GM18507 (cell line): ENCODE measurements around the gene FNTB.
"Not testable (repeated sequence)": the region's sequence is repeated elsewhere in the genome, so short reads cannot be mapped to it uniquely, and the experiment has no call there.

Source experiments
- DNase-seq: peaks from one replicate; pipeline ENCODE4 v3.0.0; 2011; ENCODE audit warnings: low read depth; ENCODE audit not compliant: insufficient read length; ENCODE audit errors: extremely low spot score
- FAIRE-seq: peaks from 2 replicates; lab custom pipeline; 2011; peaks lifted over from hg19 to GRCh38; lab: Jason Lieb, UNC

Gene FNTB

DNA sequence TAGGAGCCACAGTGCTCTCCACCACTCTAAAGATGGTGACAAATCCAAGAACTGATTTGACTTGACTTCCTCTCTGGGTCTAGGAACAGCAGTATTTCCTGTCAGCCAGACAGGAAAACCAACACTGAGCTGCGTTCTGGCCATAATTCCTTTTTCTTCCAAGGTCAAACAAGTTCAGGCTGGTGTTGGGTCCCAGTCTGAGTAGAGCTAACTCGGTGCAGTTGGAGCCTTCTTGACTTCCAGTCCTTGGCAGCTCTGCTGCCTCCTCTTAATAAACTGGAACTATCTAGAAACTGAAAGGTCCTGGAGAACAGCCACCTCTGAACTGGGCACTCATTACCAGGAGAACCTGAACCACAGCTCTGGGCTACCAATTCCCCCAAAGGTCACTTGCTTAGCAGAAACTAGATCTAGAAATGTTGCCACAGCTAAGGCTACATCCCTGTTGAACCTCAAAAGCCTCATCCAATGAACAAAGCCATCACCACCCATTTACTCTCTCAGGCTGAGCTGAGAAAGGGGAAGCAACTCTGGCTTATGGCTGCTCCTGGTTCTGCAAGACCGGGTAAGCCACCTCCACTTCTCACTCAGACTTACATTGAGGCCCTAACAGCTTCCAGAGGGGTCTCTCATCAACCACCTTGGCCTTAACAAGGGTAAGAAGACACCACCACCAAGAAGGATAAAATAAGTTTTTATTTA lies 87.9 kb downstream of the FNTB start:
- no peak for FAIRE-seq

DNA sequence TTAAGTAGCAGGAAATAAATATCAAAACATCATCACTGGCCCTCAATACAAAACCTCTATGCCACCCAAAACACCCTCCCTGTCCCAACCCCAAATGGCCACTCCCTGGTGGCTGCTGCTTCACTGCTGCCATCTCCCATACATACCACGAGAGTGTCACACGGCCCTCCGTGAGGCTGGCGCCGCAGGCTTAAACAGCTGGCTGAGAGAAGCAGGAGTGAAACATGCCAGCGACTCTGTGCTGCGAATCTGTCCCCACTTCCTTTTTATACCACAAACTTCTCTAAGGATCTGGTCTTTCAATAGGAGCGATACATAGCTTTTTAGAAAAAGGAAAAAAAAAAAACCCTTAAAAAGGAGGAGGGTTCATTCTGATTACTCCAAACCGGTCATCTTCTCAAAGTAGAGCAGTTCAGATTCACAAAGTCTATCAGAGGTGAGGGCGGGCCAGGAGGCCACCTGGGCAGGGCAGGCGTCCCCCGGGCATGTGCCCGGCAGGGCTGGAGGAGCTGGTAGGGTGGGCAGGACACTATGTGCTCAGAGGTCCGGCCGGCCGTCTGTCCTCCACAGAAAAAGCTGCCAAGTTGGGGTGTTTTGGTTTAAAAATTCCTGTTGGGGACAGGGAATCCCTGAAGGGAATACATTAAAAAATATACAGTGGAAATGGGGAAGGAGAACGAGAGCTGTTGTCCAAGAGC lies 89.1 kb downstream of the FNTB start:
- DNase-seq (no peak), FAIRE-seq (no peak)

More for the DNA sequence above, 87.9 kb downstream of the FNTB start:
- DNase-seq = no peak

DNA sequence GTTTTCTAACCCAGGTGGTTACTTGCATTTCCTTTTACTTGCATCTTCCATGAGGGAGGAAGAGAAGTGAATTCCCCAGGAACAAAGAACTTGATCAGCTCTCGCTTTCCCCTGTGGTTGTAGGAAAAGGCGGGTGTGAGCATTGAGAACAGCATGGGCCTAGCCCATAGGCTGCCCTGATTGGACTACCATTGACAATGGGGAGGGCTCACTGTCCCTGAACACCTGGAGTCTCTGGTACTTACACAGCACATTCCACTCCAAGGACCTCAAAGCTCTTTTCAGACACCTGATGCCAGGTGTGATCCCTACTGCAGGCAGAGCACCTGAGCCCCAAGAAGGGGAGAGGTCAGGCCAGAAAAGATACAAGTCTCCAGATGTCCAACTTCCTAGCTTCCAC lies 90.6 kb downstream of the FNTB start:
- no peak for FAIRE-seq
- no peak for DNase-seq

DNA sequence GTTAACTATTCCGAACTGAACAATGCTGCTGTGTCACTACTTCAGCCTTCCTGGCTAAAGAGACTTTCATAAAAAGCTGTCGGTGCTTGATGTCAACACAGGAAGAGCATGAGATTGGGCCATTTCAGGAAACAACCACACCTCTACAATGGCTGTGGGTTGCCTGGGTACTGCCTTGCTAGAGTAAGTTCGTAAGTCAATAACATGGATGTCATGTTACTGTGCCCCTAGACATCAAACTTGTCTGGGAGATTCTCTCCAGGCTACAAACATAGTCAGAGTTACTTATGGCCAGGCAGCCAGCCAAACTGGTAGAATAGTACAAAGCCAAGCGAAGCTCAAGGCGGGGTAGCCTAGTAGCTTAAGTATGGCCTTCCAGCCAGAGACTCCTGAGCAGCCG lies 92.5 kb downstream of the FNTB start:
- FAIRE-seq (no peak), DNase-seq (no peak)

DNA sequence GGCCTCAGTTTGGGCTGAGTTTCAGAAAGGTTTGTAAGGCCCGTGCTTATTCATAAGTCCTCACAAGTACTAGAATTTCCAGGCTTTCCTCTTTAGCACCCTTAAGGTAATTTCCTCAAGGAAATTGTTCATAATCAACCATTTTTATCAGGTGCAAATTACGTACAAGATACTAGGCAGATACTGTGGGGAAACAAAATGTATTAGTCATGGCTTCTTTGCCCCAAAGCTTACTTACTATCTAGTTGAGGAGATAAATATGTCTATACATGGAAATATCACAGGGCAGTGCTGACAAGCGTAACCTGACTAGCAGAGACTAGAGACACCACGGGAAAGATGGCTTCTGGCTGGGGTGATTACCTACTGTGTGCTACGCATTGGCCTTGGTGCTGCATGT lies 93.1 kb downstream of the FNTB start:
- FAIRE-seq = no peak

DNA sequence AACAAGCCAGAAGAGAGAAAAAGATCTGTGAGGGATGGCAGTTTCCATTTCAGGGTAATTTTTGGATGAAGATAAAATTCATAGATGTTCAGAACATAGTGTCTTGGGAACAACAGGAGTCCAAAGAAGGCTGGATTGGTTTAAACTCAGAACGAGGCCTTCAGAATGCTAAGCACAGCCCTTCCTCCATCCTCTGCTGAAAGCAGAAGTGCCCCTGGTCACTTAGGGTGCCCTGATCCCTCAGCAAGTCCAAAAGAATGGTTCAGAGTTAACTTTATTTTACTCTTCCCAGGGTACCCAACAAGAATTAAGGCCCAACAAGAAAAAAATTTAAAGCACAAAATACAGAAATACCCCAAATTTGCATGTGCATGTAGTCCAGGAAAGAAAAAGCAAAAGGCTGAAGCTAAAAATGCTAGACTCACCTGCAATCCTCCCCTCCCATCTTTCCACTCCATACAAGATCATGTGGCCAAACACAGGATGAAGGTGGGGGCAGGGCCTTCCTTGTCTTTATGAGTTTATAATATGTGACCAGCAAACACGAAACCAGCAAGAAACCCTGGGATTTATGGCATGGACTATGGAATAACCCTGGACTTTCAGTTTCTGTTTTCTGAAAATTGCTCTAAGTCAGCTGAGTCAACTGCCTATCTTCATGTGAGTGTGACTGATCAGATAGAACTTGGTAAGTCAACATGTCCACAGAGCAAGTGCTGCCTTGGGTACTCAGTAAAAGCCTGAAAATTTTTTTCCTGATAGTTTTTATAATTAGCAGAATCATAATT lies 94.5 kb downstream of the FNTB start:
- FAIRE-seq (no peak), DNase-seq (no peak)

More for the DNA sequence above, 93.1 kb downstream of the FNTB start:
- DNase-seq = no peak

DNA sequence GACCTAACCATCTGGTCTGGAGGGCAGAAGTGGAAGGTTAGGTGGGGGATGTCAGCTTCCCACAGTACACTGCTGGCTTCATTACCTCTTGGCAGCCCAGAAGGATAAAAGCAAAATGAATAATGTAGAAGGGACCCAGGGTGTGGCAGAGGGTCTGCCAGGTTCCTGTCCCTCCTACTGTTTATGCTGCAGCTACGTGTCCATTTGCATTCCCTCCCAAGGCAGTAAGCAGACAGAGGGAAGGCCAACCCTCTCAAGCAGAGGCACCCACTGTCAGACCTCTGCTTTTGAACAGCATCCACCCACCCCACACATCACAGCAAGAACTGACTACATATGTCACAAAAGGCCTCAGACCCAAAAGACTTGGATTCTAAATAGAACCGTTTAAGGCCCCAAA lies 96.2 kb downstream of the FNTB start:
- FAIRE-seq = no peak
- DNase-seq = no peak

DNA sequence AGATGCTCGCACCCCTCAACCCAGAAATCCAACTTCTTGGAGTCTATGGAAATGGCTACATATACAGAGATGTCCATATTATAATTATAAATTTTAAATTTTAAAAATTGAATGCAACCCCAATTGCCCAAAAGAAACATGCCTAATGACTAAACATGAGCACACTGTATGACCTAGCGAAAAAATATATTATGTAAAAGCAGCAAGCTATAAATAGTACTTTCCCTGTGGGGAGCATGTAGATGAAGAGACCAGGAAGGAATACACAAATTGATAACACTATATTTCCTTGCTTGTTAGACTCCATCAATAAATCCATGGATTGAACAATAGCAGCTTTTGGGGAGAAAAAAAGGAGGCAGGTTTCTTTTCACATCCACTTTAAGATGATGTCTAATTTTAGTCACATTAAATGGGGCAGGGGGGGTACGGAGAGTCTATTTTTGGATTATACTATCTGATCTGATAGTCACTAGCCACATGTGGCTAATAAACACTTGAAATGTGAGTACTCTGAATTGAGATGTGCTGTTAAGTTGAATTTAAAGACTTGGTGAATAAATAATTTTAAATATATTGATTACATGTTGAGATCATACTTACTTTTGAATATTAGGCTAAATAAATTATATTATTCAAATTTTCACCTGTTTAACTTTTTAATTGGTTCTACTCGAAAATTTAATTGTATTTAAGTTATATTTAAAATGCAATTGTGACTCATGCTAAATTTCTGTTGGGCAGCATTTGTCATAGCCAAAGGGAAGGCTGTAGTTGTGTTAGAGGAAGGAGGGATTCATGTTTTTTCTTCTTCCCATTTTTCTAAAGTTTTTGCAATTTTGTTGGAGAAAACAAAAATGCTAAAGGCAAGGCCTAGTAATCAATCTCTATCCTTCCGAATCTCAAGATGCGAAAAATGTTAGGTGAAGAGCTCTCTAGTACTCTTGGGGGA lies 98.1 kb downstream of the FNTB start:
- FAIRE-seq (no peak), DNase-seq (no peak)

DNA sequence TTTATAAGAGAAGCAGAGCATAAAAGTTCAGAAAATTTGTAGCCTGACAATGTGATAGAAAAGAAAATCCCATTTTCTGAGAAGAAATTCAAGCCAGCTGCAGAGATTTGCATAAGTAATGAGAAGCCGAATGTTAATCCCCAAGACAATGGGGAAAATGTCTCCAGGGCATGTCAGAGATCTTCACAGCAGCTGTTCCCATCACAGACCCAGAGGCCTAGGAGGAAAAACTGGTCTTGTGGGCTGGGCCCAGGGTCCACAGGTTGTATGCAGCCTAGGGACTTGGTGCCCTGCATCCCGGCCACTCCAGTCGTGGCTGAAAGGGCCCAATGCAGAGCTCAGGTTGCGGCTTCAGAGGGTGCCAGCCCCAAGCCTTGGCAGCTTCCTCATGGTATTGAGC lies 100.0 kb downstream of the FNTB start:
- DNase-seq, FAIRE-seq: not testable (repeated sequence)

DNA sequence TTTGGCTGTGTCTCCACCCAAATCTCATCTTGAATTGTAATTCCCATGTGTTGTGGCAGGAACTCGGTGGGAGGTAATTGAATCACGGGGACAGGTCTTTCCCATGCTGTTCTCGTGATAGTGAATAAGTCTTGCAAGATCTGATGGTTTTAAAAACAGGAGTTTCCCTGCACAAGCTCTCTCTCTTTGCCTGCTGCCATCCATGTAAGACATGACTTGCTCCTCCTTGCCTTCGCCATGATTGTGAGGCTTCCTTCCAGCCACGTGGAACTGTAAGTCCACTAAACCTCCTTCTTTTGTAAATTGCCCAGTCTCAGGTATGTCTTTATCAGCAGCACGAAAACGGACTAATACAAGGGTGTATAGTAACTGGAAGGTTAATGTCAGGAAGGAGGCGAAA lies 101.1 kb downstream of the FNTB start:
- not testable (repeated sequence) for DNase-seq, FAIRE-seq

DNA sequence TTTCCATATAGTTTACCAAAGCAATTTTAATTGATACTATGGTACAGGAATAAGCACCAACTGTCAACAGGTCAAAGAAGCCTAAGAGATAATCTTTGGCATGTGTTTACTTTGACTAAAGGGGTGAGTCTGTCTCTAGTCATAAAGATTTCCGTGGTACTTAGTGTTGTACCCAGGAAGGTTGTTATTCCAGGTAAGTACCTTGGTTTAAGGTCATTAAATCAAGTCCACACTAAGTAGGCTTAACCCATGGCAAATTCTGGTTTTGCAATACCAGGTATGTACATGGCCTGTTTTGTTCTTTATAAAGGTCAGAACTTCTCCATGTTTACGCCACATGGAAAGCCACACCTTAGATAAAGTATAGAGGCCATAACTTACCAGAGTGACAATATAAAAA lies 105.7 kb downstream of the FNTB start:
- FAIRE-seq (no peak), DNase-seq (no peak)

DNA sequence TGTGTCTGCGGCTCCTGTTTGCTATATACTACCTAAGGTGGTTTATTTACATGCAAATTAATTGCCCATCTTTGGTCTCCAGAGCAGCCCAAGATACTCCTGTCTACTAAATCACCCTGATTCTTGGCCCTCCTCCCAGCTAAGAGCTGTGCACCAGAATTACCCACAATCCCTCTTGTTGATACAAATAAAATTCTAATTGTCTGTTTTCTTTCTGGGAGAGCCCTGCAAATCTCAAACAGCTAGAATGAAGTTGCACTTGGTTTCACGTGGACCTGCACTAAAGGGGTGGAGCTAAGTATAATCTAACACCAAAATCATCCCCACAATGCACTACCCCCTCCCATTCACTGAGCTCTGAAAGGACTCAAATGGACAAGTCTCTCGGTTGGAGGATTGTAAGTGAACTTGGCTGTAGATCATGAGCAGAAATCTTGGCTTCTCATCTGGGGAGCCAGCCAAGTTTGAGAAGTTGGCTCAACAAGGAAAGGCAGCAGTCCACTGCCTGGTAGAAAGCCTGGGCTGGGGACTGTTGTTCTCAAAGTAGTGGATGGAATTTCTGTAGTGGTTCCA lies 109.0 kb downstream of the FNTB start:
- no peak for FAIRE-seq
- DNase-seq = no peak

DNA sequence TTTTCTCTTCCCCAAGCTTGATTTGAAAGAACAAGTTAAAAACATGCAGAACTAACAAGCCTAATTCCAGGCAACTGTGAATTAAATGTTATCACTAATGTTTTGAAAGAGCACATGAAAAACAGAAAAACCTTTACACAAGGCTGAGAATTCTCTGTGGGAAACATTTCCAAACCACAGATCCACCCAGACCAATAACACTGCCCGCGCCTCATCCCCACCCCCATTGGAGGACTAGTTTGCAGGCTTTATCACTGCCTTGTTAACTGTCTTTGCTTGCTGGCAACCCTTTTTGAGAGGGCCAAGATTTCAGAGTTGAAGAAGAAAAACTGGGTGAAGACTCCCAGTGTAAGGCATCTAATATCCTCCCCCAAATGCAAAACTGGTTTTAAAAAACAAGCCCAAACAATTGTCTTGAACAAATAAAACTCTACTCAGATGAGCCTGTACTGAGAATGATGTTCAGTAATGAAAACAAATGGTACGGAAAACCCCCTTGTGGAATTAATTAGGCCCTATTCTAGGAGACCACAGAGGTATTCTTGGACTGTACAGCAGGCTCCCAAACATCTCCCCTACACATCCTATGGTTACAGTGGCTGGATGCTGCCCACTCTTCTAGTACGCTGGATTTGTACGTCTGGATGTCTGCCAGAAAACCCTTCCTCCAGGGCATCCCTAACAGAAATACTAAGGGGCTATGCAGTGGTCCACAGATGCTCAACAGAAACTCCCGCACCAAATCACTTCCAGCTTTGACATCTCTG lies 109.8 kb downstream of the FNTB start:
- FAIRE-seq (no peak), DNase-seq (no peak)

DNA sequence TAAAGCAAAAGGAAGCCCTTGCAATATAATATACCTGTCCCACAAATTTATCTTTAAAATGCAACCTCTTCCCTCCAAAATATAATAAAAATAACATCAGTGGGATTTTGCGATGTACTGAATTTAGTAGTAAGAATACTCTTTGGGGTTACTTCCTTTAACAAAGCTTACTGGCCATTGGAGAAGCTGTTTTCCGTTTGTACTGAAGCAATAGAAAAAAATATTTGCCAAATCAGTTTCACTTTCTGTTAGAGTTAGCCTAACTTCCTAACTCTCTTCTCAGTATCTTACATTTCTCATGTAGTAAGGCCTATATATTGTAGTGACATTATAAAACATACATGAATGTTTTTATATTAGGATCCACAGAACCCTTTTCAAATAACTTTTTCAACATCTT lies 111.9 kb downstream of the FNTB start:
- FAIRE-seq (peak; percentile 79), DNase-seq (peak; percentile 20)

DNA sequence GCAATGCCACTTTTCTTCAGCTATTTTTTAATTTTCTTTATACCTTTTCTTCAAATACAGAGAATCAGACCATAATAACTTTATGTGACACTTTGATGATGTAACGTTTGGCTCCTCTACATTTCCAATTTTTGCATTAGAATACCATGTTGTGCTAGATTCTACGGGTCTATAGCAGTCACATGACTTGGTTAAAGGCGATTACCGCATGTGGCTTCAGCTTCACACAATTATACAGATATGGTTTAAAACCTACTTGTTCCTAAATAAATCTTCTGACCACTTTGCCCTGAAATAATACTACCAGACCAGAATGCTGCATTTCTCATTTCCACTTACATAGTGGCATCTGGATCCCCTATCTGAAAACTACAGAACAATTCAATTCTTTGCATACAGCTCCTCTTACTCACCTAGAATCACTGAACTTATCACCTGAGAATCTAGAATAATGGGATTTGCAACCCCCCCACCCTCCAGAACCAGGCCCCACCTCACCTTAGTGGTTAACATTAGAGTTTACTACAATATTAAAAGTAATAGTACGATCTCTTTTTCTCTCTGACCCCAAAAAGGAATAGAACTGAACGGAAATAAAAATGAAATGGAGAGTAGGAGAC lies 114.3 kb downstream of the FNTB start:
- no peak for DNase-seq
- FAIRE-seq = peak; percentile 55

DNA sequence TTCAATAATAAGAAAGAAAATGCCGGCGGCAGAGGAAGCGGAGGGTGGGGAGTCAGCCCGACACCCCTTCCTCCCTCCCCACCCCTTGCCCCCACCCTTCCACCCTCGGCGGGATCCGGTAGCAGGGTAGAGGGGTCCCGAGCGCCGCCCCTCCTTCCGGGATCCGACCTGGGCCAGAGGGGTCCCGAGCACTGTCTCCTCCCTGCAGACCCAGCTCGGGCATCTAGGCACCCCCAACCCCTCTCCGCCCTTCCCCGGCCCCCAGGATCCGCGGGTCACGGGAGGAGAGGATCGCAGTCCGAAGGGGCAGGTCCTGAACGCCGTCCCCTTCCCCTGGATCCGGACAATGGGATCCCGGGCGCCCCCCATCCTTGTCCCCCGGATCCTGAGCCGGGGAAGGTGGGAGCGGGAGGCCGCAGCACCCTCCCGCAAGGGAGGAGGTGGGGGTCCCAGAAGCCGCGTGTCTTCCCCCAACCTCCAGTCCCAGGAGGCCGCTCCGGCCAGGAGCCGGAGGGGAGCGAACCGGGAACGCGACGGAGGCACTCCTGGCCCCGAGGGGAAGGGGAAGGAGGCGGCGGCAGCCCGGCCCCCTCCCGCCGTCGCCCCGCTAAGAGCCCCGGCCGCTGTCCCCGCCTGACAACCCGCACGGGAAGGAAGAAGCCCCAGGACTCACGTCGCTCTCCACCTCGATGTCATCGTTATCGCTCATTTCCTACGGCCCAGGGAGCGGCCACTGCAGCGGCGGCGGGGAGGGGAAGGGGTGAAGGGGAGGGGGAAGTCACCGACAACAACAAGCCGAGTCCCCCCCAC lies 115.1 kb downstream of the FNTB start:
- DNase-seq = no peak

DNA sequence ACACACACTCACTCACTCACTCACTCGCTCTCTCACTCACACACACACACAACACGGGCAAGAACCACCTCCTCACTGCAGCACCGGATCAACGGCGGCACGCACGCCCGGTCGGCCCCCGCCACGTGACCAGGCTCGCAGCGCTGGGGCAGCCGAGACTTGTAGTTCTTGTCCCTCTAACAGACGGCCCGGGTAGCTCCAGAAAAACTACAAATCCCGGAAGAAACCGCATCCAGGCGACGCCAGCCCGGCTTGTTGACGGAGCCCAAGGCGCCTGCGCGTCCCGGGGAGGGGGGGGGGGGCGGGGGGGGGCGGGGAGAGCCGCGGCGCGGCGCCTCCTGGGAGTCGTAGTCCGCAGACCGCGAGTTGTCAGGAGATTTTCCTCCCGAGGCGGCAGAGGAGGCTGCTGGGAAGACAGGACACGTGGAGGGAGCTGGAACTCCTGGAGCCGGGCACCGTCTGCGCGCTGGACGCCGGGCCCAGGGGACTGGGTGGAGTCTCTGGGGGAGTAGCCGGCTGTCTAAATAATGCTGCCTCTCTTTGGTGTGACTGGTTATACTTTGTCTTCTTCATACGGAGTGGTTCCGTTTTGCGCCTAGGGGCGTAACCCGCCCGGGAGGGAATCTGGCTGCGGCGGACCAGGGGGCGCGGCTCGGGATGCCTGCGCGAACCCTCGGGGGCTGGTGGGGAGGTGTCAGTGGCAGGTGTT lies 115.9 kb downstream of the FNTB start, which contains the start of gene MAX:
Gene MAX (minus strand): TSS at position 77 of the 709 bp plus-strand sequence. CDS start 178 bp downstream, outside the sequence.
- FAIRE-seq (peak; percentile 97), DNase-seq (peak; percentile 96)

More for the DNA sequence above, 115.1 kb downstream of the FNTB start:
- FAIRE-seq = no peak
